HG02571 (cell line): ENCODE measurements around the gene DIP2A.
"Not testable (repeated sequence)": the region's sequence is repeated elsewhere in the genome, so short reads cannot be mapped to it uniquely, and the experiment has no call there.

Experiments used
- ATAC-seq: cut with Tn5 transposase; IDR thresholded peaks from one replicate; pipeline ENCODE4 v1.9.1; 2021; ENCODE audit warnings: mild to moderate bottlenecking, moderate library complexity; ENCODE audit not compliant: unreplicated experiment

The DIP2A gene

GRCh38 chr21:46425571-46425970 lies 33.1 kb upstream of the DIP2A start:
- ATAC-seq: no peak

GRCh38 chr21:46426313-46427046 lies 32.2 kb upstream of the DIP2A start:
- no peak for ATAC-seq

GRCh38 chr21:46427516-46427915 lies 31.2 kb upstream of the DIP2A start:
- no peak for ATAC-seq

GRCh38 chr21:46428286-46428685 lies 30.4 kb upstream of the DIP2A start:
- no peak for ATAC-seq

GRCh38 chr21:46428987-46429710 lies 29.5 kb upstream of the DIP2A start:
- no peak for ATAC-seq

GRCh38 chr21:46429754-46430681 lies 28.7 kb upstream of the DIP2A start:
- ATAC-seq: no peak

- ATAC-seq: no peak
Measured at GRCh38 chr21:46431448-46431847, 27.2 kb upstream of the DIP2A start.

- ATAC-seq: no peak
Measured at GRCh38 chr21:46431884-46432488, 26.7 kb upstream of the DIP2A start.

GRCh38 chr21:46433116-46433515 lies 25.6 kb upstream of the DIP2A start:
- not testable (repeated sequence) for ATAC-seq

GRCh38 chr21:46434322-46434958 lies 24.3 kb upstream of the DIP2A start:
- ATAC-seq: no peak

- ATAC-seq: no peak
Measured at GRCh38 chr21:46435786-46436227, 22.9 kb upstream of the DIP2A start.

- no peak for ATAC-seq
Measured at GRCh38 chr21:46436621-46437020, 22.1 kb upstream of the DIP2A start.

GRCh38 chr21:46437096-46437498 lies 21.6 kb upstream of the DIP2A start:
- no peak for ATAC-seq

- ATAC-seq: no peak
Measured at GRCh38 chr21:46437511-46437910, 21.2 kb upstream of the DIP2A start.

- ATAC-seq: no peak
Measured at GRCh38 chr21:46438241-46438640, 20.4 kb upstream of the DIP2A start.

- ATAC-seq: no peak
Measured at GRCh38 chr21:46439906-46440305, 18.8 kb upstream of the DIP2A start.

- ATAC-seq: no peak
Measured at GRCh38 chr21:46441331-46441730, 17.4 kb upstream of the DIP2A start.

GRCh38 chr21:46441961-46442498 lies 16.7 kb upstream of the DIP2A start:
- no peak for ATAC-seq

- no peak for ATAC-seq
Measured at GRCh38 chr21:46442938-46443337, 15.8 kb upstream of the DIP2A start.

GRCh38 chr21:46443910-46444309 lies 14.8 kb upstream of the DIP2A start:
- ATAC-seq: no peak
